GM18526 (cell line): ENCODE data around the gene ECM1.

Source experiments
- POLR2A ChIP-seq: IDR thresholded peaks from 3 replicates; pipeline ENCODE4 v1.6.1; 2011; ENCODE audit not compliant: insufficient read length; ENCODE audit errors: extremely low read depth

ECM1 gene

GRCh38 chr1:150548632-150549495 is 41.0 kb downstream of the ECM1 start, which contains the start of gene ADAMTSL4:
ADAMTSL4 (plus strand) TSS chr1:150549408; CDS start chr1:150552289, 2,881 bp downstream.
- TF ChIP-seq POLR2A: no peak

GRCh38 chr1:150549496-150550221 is 41.8 kb downstream of the ECM1 start:
- TF ChIP-seq POLR2A: no peak

GRCh38 chr1:150550222-150551050 is 42.5 kb downstream of the ECM1 start:
- no peak for TF ChIP-seq POLR2A

- no peak for TF ChIP-seq POLR2A
These were observed 43.3 kb downstream of the ECM1 start for GRCh38 chr1:150551051-150551783.

- no peak for TF ChIP-seq POLR2A
These were observed 43.8 kb downstream of the ECM1 start for GRCh38 chr1:150551784-150552127.

GRCh38 chr1:150552128-150552910 is 44.4 kb downstream of the ECM1 start:
- no peak for TF ChIP-seq POLR2A

GRCh38 chr1:150552911-150553289 is 45.0 kb downstream of the ECM1 start:
- no peak for TF ChIP-seq POLR2A

GRCh38 chr1:150553392-150554085 is 45.6 kb downstream of the ECM1 start:
- TF ChIP-seq POLR2A: no peak

GRCh38 chr1:150554086-150554452 is 46.2 kb downstream of the ECM1 start:
- TF ChIP-seq POLR2A: no peak

- no peak for TF ChIP-seq POLR2A
These were observed 47.5 kb downstream of the ECM1 start for GRCh38 chr1:150555198-150555970.

GRCh38 chr1:150555971-150556865 is 48.3 kb downstream of the ECM1 start:
- no peak for TF ChIP-seq POLR2A

GRCh38 chr1:150557065-150557600 is 49.2 kb downstream of the ECM1 start:
- no peak for TF ChIP-seq POLR2A
